Psoas muscle (tissue), 8 donors: ENCODE data around the gene ZMYND8. TPM values are rescaled to one million over a fixed set of nuclear protein-coding genes. Genes with fewer than 3 reads are reported as not detected.

Experiments
- ATAC-seq, 4 donors: fragments of 200-7000 bp; cut with Tn5 transposase; one replicate each; pipeline ENCODE4 v1.9.1; 2020; ENCODE audit warnings: moderate library complexity in 3 of 4, mild to moderate bottlenecking in 2 of 4
- DNase-seq, 2 donors: peaks; one replicate each; pipeline ENCODE4 v3.0.0-alpha.2; 2020
- H3K27ac ChIP-seq: fragments of 200-600 bp; one replicate; pipeline ENCODE4 v1.8.0; 2022
- H3K27me3 ChIP-seq, 3 donors: fragments of 200-600 bp in 1 of 3; one replicate each; pipeline versions ENCODE4 v1.6.1 to v1.8.0; 2013 to 2022; ENCODE audit warnings: low read length in 2 of 3, mild to moderate bottlenecking in 2 of 3, moderate library complexity in 1 of 3; ENCODE audit not compliant: insufficient read depth in 3 of 3
- H3K36me3 ChIP-seq, 2 donors: fragments of 200-600 bp in 1 of 2; one replicate each; pipeline versions ENCODE4 v1.6.1 to v1.8.0; 2013 to 2022; ENCODE audit warnings: low read depth in 1 of 2, mild to moderate bottlenecking in 1 of 2, moderate library complexity in 1 of 2; ENCODE audit not compliant: insufficient read depth in 1 of 2
- H3K4me1 ChIP-seq: fragments of 200-600 bp; one replicate; pipeline ENCODE4 v1.8.0; 2022
- H3K4me3 ChIP-seq: fragments of 200-600 bp; one replicate; pipeline ENCODE4 v1.8.0; 2022; ENCODE audit warnings: mild to moderate bottlenecking
- H3K9me3 ChIP-seq: fragments of 200-600 bp; one replicate; pipeline ENCODE4 v1.8.0; 2022
- WGBS, 3 donors: extraction: QIAGEN DNeasy Blood & Tissue Kit; methylation state at CpG; one replicate each; pipeline versions ENCODE4 v1.1.6 to v1.1.7; 2013; 5-methylcytosine and 5-hydroxymethylcytosine counted together
- intact Hi-C, 2 donors: fragments of 100-400 bp; cut with DNase I; formaldehyde crosslinking; loops; one replicate each; pipeline versions ENCODE4 v1.11.0 to v1.14.2; 2022
- polyA plus RNA-seq, 3 donors: library from polyadenylated mRNA; stranded (reverse); fragments of 200-250 nt; gene quantifications; one replicate each; pipeline ENCODE4 v1.2.3, GENCODE V29; 2013
- total RNA-seq, 4 donors: library from RNA; stranded (reverse); fragmentation: NEBNext Ultra II Directional in 2 of 4; extraction: Animal tissue kit (Norgen Biotek cat#: 25700) in 2 of 4; gene quantifications; one replicate each; pipeline versions ENCODE4 v1.2.1 to v1.2.4, GENCODE V29; 2021 to 2023
- TF ChIP-seq, protein P1 (sequence below): fragments of 200-600 bp; IDR thresholded peaks from one replicate; pipeline ENCODE4 v1.8.0; 2022; ENCODE audit warnings: antibody characterized with exemption
- donor health status: healthy with polysubstance abuse.
- donor health status: DM: no; HTN: no; CAD: no; lungs with moderate emphysema.
- donor health status: Bipolar disorder and iron deficiency.
- donor health status: healthy.
- donor health status: DM: yes; HTN: yes; CAD: no.
- donor health status: DM: no; HTN: no; CAD: no.
- donor health status: DM: no; HTN: no; CAD: no.
- donor health status: DM: yes; HTN: yes; CAD: no.

ZMYND8 gene
- total and polyA plus RNA-seq, 7 donors, result 4.7 to 42.9 (median 17.7) TPM

DNA sequence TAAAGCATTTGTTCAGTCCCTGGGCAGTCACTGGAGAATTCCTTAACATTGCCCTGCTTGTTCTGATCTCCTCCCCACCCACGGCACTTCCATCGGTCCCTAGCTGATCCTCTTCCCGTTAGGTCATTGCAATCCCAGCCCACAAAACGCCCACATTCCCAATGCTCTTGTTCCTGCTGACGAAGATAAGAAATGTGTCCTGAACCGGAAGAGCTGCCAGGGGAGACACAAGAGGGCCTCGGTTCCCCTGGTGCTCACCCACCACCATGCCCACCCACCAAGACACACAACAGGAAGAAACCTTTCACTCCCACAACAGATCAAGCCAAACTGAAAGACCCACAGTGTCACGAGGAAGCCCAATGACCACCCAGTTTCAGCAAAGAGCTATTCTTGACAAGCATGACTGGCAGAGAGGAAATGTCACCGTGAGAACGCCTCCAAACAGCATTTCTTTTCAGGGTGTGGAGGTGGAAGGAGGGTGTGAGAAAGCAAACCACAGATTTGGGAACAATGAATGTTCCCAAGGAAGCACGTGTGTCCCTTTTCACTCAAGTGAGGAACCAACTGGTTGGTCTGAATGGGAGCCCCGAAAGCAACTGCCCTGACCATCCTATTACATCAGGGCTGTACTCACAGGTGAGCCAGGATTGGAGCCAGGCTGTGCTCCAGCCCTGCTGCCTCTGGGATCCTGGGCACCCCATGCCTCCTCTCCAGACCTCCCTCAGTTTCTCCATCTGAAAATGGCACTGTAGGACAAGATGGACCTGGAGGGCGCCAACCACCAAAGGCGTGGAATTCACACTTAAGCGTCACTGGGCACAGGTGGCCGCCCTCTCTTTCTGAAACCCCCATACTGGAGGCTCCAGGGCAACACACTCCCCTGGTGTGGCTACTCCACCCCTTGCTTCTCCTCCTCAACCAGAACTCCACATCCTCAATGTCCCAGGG, 97.5 kb downstream of the ZMYND8 start:
- DNase-seq (peak in 1 of 2 donors; percentile 33), ATAC-seq (no peak)
- TF ChIP-seq, protein P1, sequence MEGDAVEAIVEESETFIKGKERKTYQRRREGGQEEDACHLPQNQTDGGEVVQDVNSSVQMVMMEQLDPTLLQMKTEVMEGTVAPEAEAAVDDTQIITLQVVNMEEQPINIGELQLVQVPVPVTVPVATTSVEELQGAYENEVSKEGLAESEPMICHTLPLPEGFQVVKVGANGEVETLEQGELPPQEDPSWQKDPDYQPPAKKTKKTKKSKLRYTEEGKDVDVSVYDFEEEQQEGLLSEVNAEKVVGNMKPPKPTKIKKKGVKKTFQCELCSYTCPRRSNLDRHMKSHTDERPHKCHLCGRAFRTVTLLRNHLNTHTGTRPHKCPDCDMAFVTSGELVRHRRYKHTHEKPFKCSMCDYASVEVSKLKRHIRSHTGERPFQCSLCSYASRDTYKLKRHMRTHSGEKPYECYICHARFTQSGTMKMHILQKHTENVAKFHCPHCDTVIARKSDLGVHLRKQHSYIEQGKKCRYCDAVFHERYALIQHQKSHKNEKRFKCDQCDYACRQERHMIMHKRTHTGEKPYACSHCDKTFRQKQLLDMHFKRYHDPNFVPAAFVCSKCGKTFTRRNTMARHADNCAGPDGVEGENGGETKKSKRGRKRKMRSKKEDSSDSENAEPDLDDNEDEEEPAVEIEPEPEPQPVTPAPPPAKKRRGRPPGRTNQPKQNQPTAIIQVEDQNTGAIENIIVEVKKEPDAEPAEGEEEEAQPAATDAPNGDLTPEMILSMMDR, result no peak
- Histone ChIP-seq H3K36me3 (peaks cover 6 to 40% of the 10 kb centered on the region in 2 donors), H3K4me3 (no peak overlapping the region), H3K4me1 (peaks cover 24% of the 10 kb centered on the region), H3K27me3 (no peaks in the 10 kb centered on the region), H3K27ac (no peak overlapping the region), H3K9me3 (no peaks in the 10 kb centered on the region)
- WGBS, 3 donors, result 78 to 79% (median 79%) methylated on average over 16 of the region's 16 CpGs
- intact Hi-C loops, result no loop called here

DNA sequence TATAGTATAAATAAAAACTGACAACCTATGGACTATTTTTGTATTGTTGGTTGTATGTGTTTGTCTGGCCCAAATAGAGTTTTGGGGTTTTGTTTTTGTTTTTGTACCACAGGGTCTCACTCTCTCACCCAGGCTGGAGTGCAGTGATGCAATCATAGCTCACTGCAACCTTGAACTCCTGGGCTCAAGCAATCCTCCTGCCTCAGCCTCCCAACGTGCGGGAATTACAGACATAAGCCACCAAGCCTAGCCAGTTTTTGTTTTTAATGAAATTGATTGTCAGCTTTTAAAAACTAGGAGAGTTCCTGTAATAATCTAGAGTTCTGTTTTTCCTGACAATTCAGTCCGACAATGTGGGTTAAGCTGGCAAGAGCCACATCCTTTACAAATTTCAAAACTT, 98.7 kb downstream of the ZMYND8 start:
- TF ChIP-seq, protein P1, result no peak
- no peaks in the 10 kb centered on the region for H3K9me3 ChIP-seq
- no peak overlapping the region for H3K4me3 ChIP-seq
- no peak for DNase-seq
- H3K27me3 ChIP-seq, result no peaks in the 10 kb centered on the region
- H3K36me3 ChIP-seq, result peaks cover 6 to 52% of the 10 kb centered on the region in 2 donors
- intact Hi-C loops, result no loop called here
- 88 to 94% (median 92%) methylated on average over 3 of the region's 3 CpGs for WGBS, 3 donors
- H3K4me1 ChIP-seq, result peaks cover 14% of the 10 kb centered on the region
- no peak overlapping the region for H3K27ac ChIP-seq
- no peak for ATAC-seq

DNA sequence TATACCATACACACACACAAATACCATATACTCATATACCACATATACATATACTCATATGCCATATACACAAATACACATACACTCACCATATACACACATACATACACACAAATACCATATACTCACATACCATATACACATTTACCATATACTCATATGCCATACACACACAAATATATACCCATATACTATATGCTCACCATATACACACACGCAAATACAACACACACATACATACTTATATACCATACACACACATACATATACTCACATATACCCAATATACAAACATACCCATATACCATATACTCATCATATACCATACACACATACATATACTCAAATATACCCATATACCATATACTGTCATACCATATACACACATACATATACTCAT, 99.2 kb downstream of the ZMYND8 start:
- peaks cover 6 to 57% of the 10 kb centered on the region in 2 donors for H3K36me3 ChIP-seq
- 97 to 100% (median 98%) methylated on average over 1 of the region's 1 CpG for WGBS, 3 donors
- ATAC-seq (no peak), DNase-seq (no peak)
- no peaks in the 10 kb centered on the region for H3K27me3 ChIP-seq
- peaks cover 9% of the 10 kb centered on the region for H3K4me1 ChIP-seq
- no peak overlapping the region for H3K4me3 ChIP-seq
- TF ChIP-seq, protein P1, result no peak
- H3K9me3 ChIP-seq, result no peaks in the 10 kb centered on the region
- intact Hi-C loops, result no loop called here
- H3K27ac ChIP-seq, result no peak overlapping the region

- DNase-seq (no peak), ATAC-seq (peak in 1 of 4 donors; percentile 34)
- no peaks in the 10 kb centered on the region for H3K27me3 ChIP-seq
- H3K4me1 ChIP-seq, result peaks cover 6% of the 10 kb centered on the region
- TF ChIP-seq, protein P1, result no peak
- H3K27ac ChIP-seq, result no peak overlapping the region
- intact Hi-C loops, result no loop called here
- no peaks in the 10 kb centered on the region for H3K9me3 ChIP-seq
- 93 to 95% (median 93%) methylated on average over 8 of the region's 8 CpGs for WGBS, 3 donors
- H3K36me3 ChIP-seq, result peaks cover 6 to 57% of the 10 kb centered on the region in 2 donors
- no peak overlapping the region for H3K4me3 ChIP-seq
Observed at GRCh38 chr20:47256668-47257236, 99.7 kb downstream of the ZMYND8 start.
